HUES64 (cell line): ENCODE results near the gene MSL1.
A peak's percentile ranks its signal among the peaks of the same experiment; 100 is the strongest.

Experiments used
- H3K27ac ChIP-seq: 2 replicates; pipeline ENCODE4 v1.7.0; 2013; ENCODE audit warnings: low read depth, low read length, inconsistent platforms
- H3K27me3 ChIP-seq: 2 replicates; pipeline ENCODE4 v1.6.1; 2013; ENCODE audit warnings: mild to moderate bottlenecking, low read length; ENCODE audit not compliant: insufficient read depth
- H3K36me3 ChIP-seq: 2 replicates; pipeline ENCODE4 v1.6.1; 2013; ENCODE audit warnings: mild to moderate bottlenecking, low read length; ENCODE audit not compliant: insufficient read depth
- H3K4me1 ChIP-seq: 2 replicates; pipeline ENCODE4 v1.6.1; 2013; ENCODE audit warnings: mild to moderate bottlenecking, low read length, moderate library complexity; ENCODE audit not compliant: insufficient read depth
- H3K4me3 ChIP-seq: 2 replicates; pipeline ENCODE4 v1.5.1; 2013; ENCODE audit warnings: mild to moderate bottlenecking, low read length, moderate library complexity
- H3K9ac ChIP-seq: 2 replicates; pipeline ENCODE4 v1.6.1; 2013; ENCODE audit warnings: mild to moderate bottlenecking, low read depth, low read length
- H3K9me3 ChIP-seq: 2 replicates; pipeline ENCODE4 v1.6.1; 2013; ENCODE audit warnings: low read depth, low read length; ENCODE audit not compliant: insufficient read depth
- WGBS: fragments of 150-250, 120-280 bp; methylation state at CpG from one replicate; pipeline ENCODE4 v1.1.7; 2013; ENCODE audit warnings: missing lambda C conversion rate; 5-methylcytosine and 5-hydroxymethylcytosine counted together

The MSL1 gene

DNA sequence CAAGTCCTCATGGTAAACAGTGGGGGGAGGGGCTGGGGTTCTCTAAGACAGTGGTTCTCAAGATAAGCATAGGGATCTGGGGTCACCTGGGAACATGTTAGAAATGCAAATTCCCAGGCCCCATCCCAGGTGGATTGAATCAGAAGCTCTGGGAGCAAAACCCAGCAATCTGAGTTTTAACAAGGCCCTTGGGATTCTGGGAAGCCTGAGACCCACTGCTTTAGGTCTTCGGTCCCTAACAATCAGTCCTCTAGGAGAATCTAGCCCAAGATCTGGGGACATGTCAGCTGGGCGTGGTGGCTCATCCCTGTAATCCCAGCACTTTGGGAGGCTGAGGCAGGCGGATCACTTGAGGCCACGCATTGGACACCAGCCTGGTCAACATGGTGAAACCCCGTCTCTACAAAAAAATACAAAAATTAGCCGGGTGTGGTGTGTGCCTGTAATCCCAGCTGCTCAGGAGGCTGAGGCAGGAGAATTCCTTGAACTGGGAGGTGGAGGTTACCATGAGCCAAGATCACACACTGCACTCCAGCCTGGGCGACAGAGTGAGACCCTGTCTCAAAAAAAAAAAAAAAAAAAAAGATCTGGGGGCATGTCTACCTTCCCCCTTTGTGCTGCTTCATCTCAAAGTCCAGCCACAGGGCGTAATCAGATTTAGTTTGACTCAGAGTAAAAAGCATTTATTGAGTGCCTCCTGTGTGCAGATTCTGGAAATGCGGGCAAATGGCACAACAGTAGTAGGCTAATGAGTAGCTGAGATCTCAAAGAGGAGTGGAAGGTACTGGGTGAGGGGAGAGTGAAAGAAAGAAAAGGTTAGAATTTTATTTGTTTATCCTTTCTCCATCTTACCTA lies 12.6 kb upstream of the MSL1 start:
- Histone ChIP-seq H3K9me3 (no peaks in the 10 kb centered on the region), H3K4me3 (no peak overlapping the region), H3K36me3 (no peaks in the 10 kb centered on the region), H3K27ac (peak overlapping the region; percentile 68; the same call in 1 of the 2 replicates), H3K4me1 (peaks cover 70% of the 10 kb centered on the region), H3K27me3 (peaks cover 29% of the 10 kb centered on the region), H3K9ac (no peak overlapping the region; the same call in 1 of the 2 replicates)
- WGBS = 93% methylated on average over 9 of the region's 9 CpGs

DNA sequence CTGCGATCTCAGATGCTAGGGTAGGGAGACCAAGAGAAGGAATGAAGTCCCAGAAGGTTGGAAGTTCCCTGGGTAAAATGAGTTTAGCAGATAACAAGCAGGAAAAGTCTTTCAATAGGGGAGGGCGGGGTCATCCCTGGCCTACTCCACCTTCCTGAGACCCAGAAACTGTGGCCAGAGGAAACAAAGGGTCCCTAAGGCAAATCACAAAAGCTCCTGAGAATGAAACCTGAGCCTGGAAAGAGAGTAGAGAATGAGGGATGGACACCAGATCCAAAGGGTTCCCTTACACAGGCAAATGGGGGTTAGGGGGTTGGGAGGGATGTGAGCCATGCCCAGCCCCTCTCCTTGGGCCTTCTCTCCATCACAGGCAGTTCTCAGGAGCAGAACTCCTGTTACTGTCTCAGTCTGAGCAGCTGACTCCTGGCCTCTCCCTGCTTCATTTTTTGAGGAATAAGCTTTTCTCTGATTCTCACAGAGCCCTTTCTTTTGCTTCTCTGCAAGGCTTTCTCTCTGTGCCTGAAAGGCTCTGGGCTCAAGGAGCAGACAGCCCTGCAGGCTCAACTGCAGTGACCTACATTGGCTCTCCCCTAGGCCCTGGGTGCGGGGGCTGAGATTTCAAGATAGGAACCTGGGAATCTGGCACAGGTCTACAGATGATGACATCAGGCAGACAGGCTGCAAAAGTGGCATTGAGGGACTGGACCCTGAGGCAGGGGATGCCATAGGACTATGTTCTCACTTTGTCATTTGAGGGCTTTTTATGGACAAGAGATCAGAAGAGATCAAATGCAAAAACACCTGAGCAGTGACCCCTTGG lies 11.5 kb upstream of the MSL1 start:
- peak overlapping the region; percentile 75; the same call in 1 of the 2 replicates for H3K27ac ChIP-seq
- H3K4me1 ChIP-seq = peaks cover 72% of the 10 kb centered on the region
- no peak overlapping the region for H3K4me3 ChIP-seq
- no peak overlapping the region; the same call in 1 of the 2 replicates for H3K9ac ChIP-seq
- WGBS = 47% methylated on average over 3 of the region's 3 CpGs
- no peaks in the 10 kb centered on the region for H3K36me3 ChIP-seq
- peaks cover 29% of the 10 kb centered on the region for H3K27me3 ChIP-seq
- no peaks in the 10 kb centered on the region for H3K9me3 ChIP-seq

DNA sequence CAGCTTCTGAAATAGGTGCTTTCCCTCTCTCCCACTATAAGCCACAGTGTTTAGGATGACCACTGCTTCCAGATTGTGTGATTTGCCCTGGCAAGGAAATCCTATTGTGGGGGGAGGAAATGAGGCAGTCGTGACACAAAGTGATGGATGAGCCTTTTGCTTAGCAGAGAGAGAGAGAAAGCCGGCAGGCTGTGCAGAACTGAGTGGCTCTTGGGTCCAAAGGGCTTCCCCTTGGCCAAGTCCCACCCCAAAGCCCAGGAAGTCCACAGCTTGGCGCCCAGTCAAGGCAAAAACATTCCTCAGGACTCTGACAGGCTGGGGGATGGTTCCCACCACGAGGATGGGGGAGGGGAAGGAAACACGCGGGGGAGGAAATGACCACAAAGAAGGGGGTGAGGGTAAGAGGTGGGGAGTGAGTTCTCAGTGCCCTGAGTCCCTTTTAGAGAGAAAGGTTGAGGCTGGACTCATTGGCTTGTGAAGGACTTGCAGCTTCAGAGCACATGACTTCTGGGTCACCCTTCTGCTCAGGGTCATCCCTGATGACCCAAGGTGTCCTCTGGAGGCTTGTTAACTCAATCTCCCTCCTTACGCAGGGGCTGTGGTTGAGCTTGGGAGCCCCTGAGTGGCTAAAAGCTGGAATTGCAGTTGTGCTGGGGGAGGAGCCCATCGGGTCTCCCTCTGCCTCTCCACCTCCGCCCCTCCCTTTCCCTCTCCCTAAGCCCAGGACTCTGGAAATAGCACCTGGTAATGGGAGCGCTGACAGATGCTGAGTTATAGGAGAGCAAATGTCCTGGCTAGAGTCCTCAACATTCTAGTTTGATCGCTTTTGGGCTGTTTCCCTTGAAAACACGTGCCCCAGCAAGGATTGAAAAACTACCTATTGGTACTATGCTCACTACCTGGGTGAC lies 10.3 kb upstream of the MSL1 start:
- Histone ChIP-seq H3K27ac (peak overlapping the region; percentile 29; the same call in 1 of the 2 replicates), H3K9ac (no peak overlapping the region), H3K9me3 (no peaks in the 10 kb centered on the region), H3K36me3 (no peaks in the 10 kb centered on the region), H3K4me1 (peaks cover 70% of the 10 kb centered on the region), H3K4me3 (no peak overlapping the region), H3K27me3 (peaks cover 16% of the 10 kb centered on the region)
- WGBS = 10% methylated on average over 9 of the region's 12 CpGs

DNA sequence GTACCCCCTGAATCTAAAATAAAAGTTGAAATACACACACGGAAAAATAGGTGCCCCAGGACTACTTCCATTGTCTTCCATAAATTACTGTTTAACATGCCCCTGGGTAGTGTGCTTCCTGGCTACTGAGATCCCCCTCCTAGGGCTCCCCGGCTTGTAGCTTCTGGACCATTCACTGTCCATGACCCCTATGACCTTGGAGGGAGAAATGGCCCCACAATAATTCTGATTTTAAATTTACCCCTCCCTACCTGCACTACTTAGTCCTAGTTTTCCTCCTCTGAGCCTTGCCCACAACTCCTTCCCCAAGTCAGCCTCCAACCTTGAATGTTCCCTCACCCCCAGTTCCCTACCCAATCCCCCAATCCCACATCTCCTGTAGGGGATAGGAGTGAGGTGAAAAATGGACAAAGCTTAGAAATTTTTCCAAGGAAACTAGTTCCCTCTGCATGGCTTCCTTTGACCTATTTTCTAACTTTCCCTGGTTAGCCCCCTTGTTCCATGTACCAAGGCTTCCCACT lies 9.5 kb upstream of the MSL1 start:
- 37% methylated on average over 2 of the region's 2 CpGs for WGBS

DNA sequence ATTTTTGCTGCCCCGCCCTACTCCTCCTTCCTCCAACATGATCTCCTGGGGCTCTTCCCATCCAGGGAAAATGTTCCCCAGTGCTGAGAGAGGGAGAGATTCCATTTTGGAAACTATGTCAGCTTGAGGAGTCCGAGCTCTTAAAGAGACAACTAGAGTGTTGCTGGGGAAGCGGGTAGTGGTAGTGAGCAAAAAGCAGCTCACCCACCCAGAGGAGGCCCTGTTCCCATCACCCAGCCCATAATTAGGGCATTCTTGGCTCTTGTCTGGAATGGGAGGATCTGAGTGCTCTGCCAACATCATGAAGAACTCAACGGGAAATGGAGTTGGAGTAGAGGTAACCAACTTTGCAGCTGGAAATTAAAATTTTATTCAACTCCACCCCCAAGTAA lies 9.1 kb upstream of the MSL1 start:
- H3K4me1 ChIP-seq = peaks cover 57% of the 10 kb centered on the region
- H3K36me3 ChIP-seq = no peaks in the 10 kb centered on the region
- H3K9ac ChIP-seq = no peak overlapping the region
- H3K4me3 ChIP-seq = no peak overlapping the region
- 79% methylated on average over 4 of the region's 4 CpGs for WGBS
- H3K27ac ChIP-seq = peak overlapping the region; percentile 92; the same call in 1 of the 2 replicates
- no peaks in the 10 kb centered on the region for H3K9me3 ChIP-seq
- peaks cover 4% of the 10 kb centered on the region for H3K27me3 ChIP-seq

More for the DNA sequence above, 9.5 kb upstream of the MSL1 start:
- H3K4me3 ChIP-seq = no peak overlapping the region
- peaks cover 62% of the 10 kb centered on the region for H3K4me1 ChIP-seq
- no peaks in the 10 kb centered on the region for H3K9me3 ChIP-seq
- H3K27me3 ChIP-seq = peaks cover 9% of the 10 kb centered on the region
- H3K27ac ChIP-seq = peak overlapping the region; percentile 92; the same call in 1 of the 2 replicates
- H3K36me3 ChIP-seq = no peaks in the 10 kb centered on the region
- no peak overlapping the region for H3K9ac ChIP-seq

DNA sequence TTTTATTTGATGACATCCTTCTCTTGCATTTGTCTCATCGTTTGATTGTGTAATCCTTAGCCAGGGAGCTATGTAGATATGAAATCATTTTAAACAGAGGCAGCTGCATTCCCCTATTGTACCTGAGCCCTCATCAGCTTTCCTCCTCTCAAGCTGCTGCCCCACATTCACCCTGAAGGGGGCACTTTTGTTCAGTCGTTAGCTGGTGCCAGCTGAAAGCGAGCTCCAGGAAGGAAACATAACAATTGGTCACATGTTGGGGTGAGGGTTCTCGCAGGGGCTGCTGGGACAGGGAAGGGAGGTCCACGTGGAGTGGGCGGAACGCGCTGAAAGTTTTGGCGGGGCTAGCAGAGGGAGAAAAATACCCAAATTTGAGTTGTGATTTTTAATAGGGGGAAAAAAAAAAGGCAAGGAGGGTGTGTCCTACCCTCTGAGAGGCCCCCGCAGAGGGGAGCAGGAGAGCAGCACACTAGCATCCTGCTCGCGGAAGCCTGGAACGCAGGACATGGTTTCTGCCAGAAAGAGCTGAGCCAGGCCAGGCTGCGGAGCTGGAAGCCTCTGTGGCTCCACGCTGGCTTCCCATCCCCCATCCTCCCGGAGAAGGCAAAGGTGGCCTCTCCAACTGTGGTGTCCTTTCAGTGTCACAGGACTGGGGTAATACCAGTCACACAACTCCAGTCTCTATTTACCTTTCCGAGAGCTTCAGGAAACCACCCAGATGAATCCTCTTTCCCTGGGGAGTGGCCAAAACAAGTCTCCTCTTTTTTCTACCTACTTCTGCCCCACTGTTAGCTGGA lies 8.5 kb upstream of the MSL1 start:
- WGBS = 3% methylated on average over 16 of the region's 17 CpGs
- peak overlapping the region; percentile 92 for H3K27ac ChIP-seq
- peaks cover 53% of the 10 kb centered on the region for H3K4me1 ChIP-seq
- H3K36me3 ChIP-seq = no peaks in the 10 kb centered on the region
- H3K4me3 ChIP-seq = peak overlapping the region; percentile 49
- no peaks in the 10 kb centered on the region; the same call in 1 of the 2 replicates for H3K27me3 ChIP-seq
- H3K9me3 ChIP-seq = no peaks in the 10 kb centered on the region
- peak overlapping the region; percentile 87 for H3K9ac ChIP-seq

DNA sequence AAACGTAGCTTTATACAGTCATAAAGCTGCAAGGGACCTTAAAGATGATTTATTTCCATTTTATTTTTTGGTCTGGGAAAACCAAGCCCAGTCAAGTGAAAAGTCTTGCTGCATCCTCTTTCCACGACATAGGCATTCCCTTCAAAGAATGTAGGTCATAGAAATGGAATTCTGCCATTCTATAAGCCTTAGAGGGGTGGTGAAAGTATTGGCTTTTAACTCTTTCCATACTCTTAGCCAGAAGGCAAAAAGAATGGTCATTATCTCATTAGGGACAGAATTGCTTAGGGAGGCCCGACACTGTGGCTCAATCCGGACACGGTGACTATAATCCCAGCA lies 7.9 kb upstream of the MSL1 start:
- peak overlapping the region; percentile 49 for H3K4me3 ChIP-seq
- peaks cover 53% of the 10 kb centered on the region for H3K4me1 ChIP-seq
- peak overlapping the region; percentile 87 for H3K9ac ChIP-seq
- H3K27me3 ChIP-seq = no peaks in the 10 kb centered on the region
- no peaks in the 10 kb centered on the region for H3K36me3 ChIP-seq
- WGBS = 44% methylated on average over 5 of the region's 5 CpGs
- H3K9me3 ChIP-seq = no peaks in the 10 kb centered on the region
- peak overlapping the region; percentile 92 for H3K27ac ChIP-seq

DNA sequence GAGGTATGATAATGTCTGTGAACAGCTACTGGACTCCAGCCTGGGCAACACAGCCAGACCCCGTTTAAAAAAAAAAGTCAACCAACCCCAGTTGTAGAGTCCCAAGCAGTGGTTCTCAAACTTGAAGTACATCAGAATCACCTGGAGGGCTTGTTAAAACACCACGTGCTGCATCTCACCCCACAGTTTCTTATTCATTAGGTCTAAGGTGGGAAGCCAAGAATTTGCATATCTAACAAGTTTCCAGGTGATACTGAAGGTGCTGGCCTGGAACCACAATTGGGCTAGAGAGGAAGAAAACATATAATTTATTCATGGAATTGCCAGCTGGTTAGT lies 6.7 kb upstream of the MSL1 start:
- Histone ChIP-seq H3K4me1 (peaks cover 46% of the 10 kb centered on the region), H3K9ac (no peak overlapping the region), H3K27me3 (no peaks in the 10 kb centered on the region), H3K27ac (peak overlapping the region; percentile 92), H3K9me3 (no peaks in the 10 kb centered on the region), H3K4me3 (no peak overlapping the region), H3K36me3 (0 out of 2 replicates have a peak, but pooled peaks cover 1% of the 10 kb centered on the region)
- WGBS = 74% methylated on average over 2 of the region's 2 CpGs

DNA sequence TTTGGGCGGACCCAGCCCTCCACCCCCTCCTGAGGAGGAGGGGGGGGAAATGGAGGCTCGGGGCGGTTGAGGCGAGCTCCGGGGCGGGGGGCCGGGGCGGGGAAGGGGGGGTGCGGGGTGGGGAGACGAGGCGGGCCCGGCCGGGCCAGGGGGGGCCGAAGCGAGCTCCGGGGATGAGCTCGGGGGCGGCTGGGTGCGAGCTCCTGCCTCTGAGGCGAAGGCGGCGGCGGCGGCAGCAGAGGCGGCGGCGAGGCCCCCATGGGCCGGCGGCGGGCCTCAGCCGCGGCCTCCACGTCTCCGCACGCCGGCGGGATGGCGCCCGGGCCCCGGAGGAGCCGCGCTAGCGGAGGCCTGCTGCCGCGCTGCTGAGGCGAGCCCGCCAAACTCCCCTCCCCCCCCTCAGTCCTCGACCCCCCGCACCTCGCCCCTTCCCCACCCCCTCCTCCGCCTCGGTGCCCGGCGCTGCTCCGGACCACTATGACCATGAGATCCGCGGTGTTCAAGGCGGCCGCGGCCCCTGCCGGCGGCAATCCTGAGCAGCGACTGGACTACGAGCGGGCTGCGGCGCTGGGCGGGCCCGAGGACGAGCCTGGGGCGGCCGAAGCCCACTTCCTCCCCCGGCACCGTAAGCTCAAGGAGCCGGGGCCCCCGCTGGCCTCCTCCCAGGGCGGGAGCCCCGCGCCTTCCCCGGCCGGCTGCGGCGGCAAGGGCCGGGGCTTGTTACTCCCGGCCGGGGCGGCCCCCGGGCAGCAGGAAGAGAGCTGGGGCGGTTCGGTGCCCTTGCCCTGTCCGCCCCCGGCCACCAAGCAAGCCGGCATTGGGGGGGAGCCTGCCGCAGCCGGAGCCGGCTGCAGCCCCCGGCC lies 596 bp downstream of the MSL1 start:
- Histone ChIP-seq H3K36me3 (peaks cover 30% of the 10 kb centered on the region), H3K9me3 (no peaks in the 10 kb centered on the region), H3K9ac (peak overlapping the region; percentile 82), H3K27me3 (no peaks in the 10 kb centered on the region), H3K4me3 (peak overlapping the region; percentile 69), H3K27ac (peak overlapping the region; percentile 98), H3K4me1 (peaks cover 9% of the 10 kb centered on the region)
- WGBS = under 1% methylated on average over 82 of the region's 97 CpGs
